ENCODE data around the gene TMEM151A.
A peak's percentile ranks its signal among the peaks of the same experiment; 100 is the strongest.

TMEM151A gene

DNA sequence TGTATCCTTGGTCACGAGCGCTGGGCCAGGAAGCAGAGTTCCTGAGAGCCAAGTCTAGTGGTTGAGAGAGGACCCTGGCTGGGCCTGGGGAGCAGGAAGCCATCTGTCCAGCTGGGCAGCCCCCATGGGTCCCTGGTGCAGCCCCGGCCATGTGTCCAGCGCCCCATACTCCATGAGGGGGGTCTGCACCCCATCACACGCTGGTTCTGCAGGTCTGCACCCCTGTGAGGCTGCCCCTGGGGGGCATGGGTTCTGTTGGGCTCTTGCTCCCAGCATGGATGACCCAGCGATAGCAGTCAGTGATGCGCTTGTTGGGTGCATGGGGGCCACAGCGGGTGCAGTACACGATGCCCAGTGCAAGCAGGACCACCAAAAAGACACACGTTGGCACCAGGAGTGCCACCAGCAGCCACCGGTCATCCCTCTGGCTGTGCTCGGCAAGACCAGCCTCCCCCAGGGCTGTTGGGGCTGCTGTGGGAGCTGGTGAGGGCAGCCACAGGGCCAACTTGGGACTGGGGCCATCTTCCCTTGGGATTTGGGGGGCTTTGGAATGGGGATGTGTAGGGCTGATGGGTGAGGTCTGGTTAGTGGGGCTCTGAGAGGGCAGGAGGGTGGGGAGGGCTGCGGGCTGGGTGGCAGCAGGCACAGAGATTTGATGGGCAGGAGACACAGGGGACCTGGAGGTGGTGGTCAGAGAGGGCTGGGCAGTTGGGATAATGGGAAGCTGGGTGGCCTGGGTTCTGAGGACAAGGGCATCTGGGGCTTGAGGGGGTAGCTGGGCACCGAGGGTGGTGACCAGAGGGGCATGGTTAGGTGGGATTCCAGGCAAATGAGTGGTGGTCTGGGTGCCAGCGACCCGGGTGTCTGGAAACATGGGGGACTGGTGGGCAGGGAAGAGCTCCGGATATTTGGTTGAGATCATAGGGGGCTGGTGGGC is 23.1 kb downstream of the TMEM151A start:
- Histone ChIP-seq H3K4me1 (ENCODE audit: control insufficient read depth, low read depth, low read length) (peaks cover 16% of the 10 kb centered on the region), H3K18ac (ENCODE audit: low read length) (no peak overlapping the region), H3K36me3 (ENCODE audit: control insufficient read depth, insufficient read depth, low read length) (no peaks in the 10 kb centered on the region), H3K27ac (ENCODE audit: low read depth, low read length) (no peak overlapping the region), H3K23ac (ENCODE audit: low read length) (no peak overlapping the region), H3K79me1 (ENCODE audit: low read length) (no peaks in the 10 kb centered on the region), H4K8ac (ENCODE audit: low read depth, low read length) (no peak overlapping the region), H3K27me3 (ENCODE audit: insufficient read depth, low read length, poor library complexity) (no peaks in the 10 kb centered on the region), H3K79me2 (ENCODE audit: control insufficient read depth, insufficient read depth, low read length) (no peaks in the 10 kb centered on the region), H3K4me3 (ENCODE audit: low read length) (no peak overlapping the region), H2AK5ac (ENCODE audit: low read length) (no peak overlapping the region), H2BK5ac (ENCODE audit: low read length) (no peak overlapping the region), H3K56ac (ENCODE audit: low read length) (no peak overlapping the region), H2BK15ac (replicated peaks; ENCODE audit: low read depth) (no peak overlapping the region), H4K5ac (ENCODE audit: low read length) (no peak overlapping the region), H3K9ac (ENCODE audit: low read length) (no peak overlapping the region), H3K4me2 (ENCODE audit: low read length) (no peak overlapping the region), H3K4ac (ENCODE audit: low read depth, low read length) (no peak overlapping the region), H2BK120ac (ENCODE audit: low read depth, low read length) (no peak overlapping the region)
- WGBS (ENCODE audit: extremely low coverage, insufficient coverage, low lambda C conversion rate) = no CpG with 5 or more reads among the region's 17 CpGs
- DNase-seq = no peak

DNA sequence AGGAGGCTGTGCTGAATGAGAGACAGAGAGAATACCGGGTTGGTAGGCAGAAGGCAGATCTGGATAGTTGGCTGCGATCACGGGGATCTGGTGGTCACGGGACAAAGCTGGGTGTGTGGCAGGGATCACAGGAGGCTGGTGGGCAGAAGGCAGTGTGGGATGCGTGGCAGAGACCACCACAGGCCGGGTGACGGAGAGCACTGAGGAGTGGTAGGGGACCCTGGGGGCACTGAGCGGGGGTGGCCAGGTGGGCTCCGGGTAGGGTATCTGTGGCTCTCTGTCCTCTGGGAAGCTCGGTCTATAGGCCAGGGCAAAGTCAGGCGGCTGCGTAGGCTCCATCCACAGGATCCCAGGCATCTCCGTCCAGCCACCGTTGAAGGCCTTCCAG is 23.8 kb downstream of the TMEM151A start:
- no peak overlapping the region for H3K18ac ChIP-seq (ENCODE audit: low read length)
- H4K5ac ChIP-seq (ENCODE audit: low read length) = no peak overlapping the region
- DNase-seq = no peak
- H2AK5ac ChIP-seq (ENCODE audit: low read length) = no peak overlapping the region
- H3K36me3 ChIP-seq (ENCODE audit: control insufficient read depth, insufficient read depth, low read length) = no peaks in the 10 kb centered on the region
- no peak overlapping the region for H3K56ac ChIP-seq (ENCODE audit: low read length)
- no peak overlapping the region for H4K8ac ChIP-seq (ENCODE audit: low read depth, low read length)
- no CpG with 5 or more reads among the region's 14 CpGs for WGBS (ENCODE audit: extremely low coverage, insufficient coverage, low lambda C conversion rate)
- no peak overlapping the region for H3K9ac ChIP-seq (ENCODE audit: low read length)
- H3K27ac ChIP-seq (ENCODE audit: low read depth, low read length) = no peak overlapping the region
- H2BK120ac ChIP-seq (ENCODE audit: low read depth, low read length) = no peak overlapping the region
- no peaks in the 10 kb centered on the region for H3K27me3 ChIP-seq (ENCODE audit: insufficient read depth, low read length, poor library complexity)
- no peak overlapping the region for H3K4me2 ChIP-seq (ENCODE audit: low read length)
- no peaks in the 10 kb centered on the region for H3K79me2 ChIP-seq (ENCODE audit: control insufficient read depth, insufficient read depth, low read length)
- H3K23ac ChIP-seq (ENCODE audit: low read length) = no peak overlapping the region
- peaks cover 16% of the 10 kb centered on the region for H3K4me1 ChIP-seq (ENCODE audit: control insufficient read depth, low read depth, low read length)
- H2BK15ac ChIP-seq (replicated peaks; ENCODE audit: low read depth) = no peak overlapping the region
- no peak overlapping the region for H2BK5ac ChIP-seq (ENCODE audit: low read length)
- H3K4me3 ChIP-seq (ENCODE audit: low read length) = no peak overlapping the region
- no peaks in the 10 kb centered on the region for H3K79me1 ChIP-seq (ENCODE audit: low read length)
- H3K4ac ChIP-seq (ENCODE audit: low read depth, low read length) = no peak overlapping the region

DNA sequence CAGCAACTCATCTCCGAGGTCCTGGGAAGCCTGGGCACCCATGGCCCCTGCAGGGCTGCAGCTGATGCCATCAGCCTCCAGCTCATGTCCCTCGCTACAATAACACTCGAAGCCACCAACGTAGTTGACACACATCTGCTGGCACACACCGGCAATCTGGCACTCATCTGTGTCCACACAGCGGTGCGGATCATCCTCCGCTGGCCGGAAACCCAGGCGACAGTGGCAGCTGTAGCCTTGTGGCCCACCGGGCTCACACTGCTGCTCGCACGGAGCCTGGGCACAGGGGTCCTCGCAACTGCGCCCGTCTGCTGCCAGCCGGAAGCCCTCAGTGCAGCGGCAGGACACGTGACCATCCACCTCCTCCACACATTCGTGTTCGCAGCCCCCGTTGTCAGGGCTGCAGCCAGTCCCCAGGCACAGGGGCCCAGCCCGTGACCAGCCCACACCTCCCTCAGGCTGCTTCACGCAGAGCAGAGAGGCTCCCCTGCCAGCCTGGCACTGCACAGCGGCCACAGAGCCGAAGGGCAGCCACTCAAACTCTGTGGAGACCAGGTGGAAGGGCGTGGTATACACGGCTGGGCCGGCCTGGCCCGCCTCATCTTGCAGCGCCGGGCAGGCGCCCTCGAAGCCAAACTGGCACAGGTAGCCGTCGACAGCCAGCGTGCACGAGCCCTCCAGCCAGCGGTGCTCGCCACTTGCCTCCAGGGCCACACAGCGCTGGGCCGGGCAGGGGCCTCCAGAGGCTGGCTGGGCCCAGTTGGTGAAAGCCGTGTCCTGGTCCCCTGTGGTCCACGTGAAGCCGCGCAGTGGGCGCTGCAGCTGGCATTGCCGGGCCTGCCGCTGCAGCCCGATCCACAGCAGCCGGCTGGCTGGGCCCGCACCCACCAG is 24.5 kb downstream of the TMEM151A start:
- no peak overlapping the region for H3K27ac ChIP-seq (ENCODE audit: low read depth, low read length)
- no peak overlapping the region for H3K4ac ChIP-seq (ENCODE audit: low read depth, low read length)
- H2AK5ac ChIP-seq (ENCODE audit: low read length) = no peak overlapping the region
- no peak for DNase-seq
- H3K9ac ChIP-seq (ENCODE audit: low read length) = peak overlapping the region; percentile 59
- no peaks in the 10 kb centered on the region for H3K27me3 ChIP-seq (ENCODE audit: insufficient read depth, low read length, poor library complexity)
- no peaks in the 10 kb centered on the region for H3K79me2 ChIP-seq (ENCODE audit: control insufficient read depth, insufficient read depth, low read length)
- no peak overlapping the region for H3K18ac ChIP-seq (ENCODE audit: low read length)
- H3K4me1 ChIP-seq (ENCODE audit: control insufficient read depth, low read depth, low read length) = peaks cover 16% of the 10 kb centered on the region
- H3K36me3 ChIP-seq (ENCODE audit: control insufficient read depth, insufficient read depth, low read length) = no peaks in the 10 kb centered on the region
- WGBS (ENCODE audit: extremely low coverage, insufficient coverage, low lambda C conversion rate) = no CpG with 5 or more reads among the region's 52 CpGs
- H4K8ac ChIP-seq (ENCODE audit: low read depth, low read length) = no peak overlapping the region
- H3K56ac ChIP-seq (ENCODE audit: low read length) = peak overlapping the region; percentile 76
- H3K23ac ChIP-seq (ENCODE audit: low read length) = no peak overlapping the region
- no peak overlapping the region for H2BK5ac ChIP-seq (ENCODE audit: low read length)
- no peak overlapping the region for H4K5ac ChIP-seq (ENCODE audit: low read length)
- H2BK120ac ChIP-seq (ENCODE audit: low read depth, low read length) = no peak overlapping the region
- no peak overlapping the region for H3K4me3 ChIP-seq (ENCODE audit: low read length)
- H2BK15ac ChIP-seq (replicated peaks; ENCODE audit: low read depth) = no peak overlapping the region
- H3K4me2 ChIP-seq (ENCODE audit: low read length) = no peak overlapping the region
- no peaks in the 10 kb centered on the region for H3K79me1 ChIP-seq (ENCODE audit: low read length)

DNA sequence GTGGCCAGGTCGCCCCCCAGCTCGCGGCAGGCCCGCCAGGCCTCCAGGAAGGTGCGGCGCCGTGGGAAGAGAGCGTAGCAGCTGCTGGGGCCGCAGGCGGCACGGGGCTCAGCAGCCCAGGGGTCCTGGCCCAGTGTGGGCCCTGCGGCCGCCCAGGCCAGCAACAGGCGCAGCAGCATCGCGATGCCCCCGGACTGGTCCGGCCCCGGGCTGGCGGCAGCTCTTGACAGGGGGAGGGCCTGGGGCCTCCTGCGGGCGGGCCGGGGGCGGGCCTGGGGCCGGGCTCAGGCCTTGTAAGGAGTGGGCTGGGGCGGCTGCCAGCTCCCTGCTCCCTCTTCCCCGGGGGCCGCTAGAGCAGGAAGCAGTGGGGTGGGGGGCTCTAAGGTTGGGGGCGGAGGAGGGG is 25.2 kb downstream of the TMEM151A start, which contains the start of gene CD248:
CD248 (minus strand) TSS at position 196 of the 403 bp plus-strand sequence; CDS start at position 179, 17 bp downstream.
- WGBS (ENCODE audit: extremely low coverage, insufficient coverage, low lambda C conversion rate) = no CpG with 5 or more reads among the region's 29 CpGs
- Histone ChIP-seq H3K4me1 (ENCODE audit: control insufficient read depth, low read depth, low read length) (peaks cover 16% of the 10 kb centered on the region), H3K56ac (ENCODE audit: low read length) (peak within 1 kb of the TSS; percentile 77), H3K4me3 (ENCODE audit: low read length) (no peak within 1 kb of the TSS), H3K27me3 (ENCODE audit: insufficient read depth, low read length, poor library complexity) (no peaks in the 10 kb centered on the region), H3K9ac (ENCODE audit: low read length) (peak within 1 kb of the TSS; percentile 59), H3K18ac (ENCODE audit: low read length) (peak within 1 kb of the TSS; percentile 62), H4K5ac (ENCODE audit: low read length) (no peak within 1 kb of the TSS), H3K36me3 (ENCODE audit: control insufficient read depth, insufficient read depth, low read length) (no peaks in the 10 kb centered on the region), H2BK15ac (replicated peaks; ENCODE audit: low read depth) (no peak within 1 kb of the TSS), H2BK120ac (ENCODE audit: low read depth, low read length) (no peak within 1 kb of the TSS), H3K27ac (ENCODE audit: low read depth, low read length) (peak within 1 kb of the TSS; percentile 7), H3K23ac (ENCODE audit: low read length) (no peak within 1 kb of the TSS), H4K8ac (ENCODE audit: low read depth, low read length) (no peak within 1 kb of the TSS), H3K4me2 (ENCODE audit: low read length) (peak within 1 kb of the TSS; percentile 18), H3K79me2 (ENCODE audit: control insufficient read depth, insufficient read depth, low read length) (no peaks in the 10 kb centered on the region), H2BK5ac (ENCODE audit: low read length) (peak within 1 kb of the TSS; percentile 37), H3K4ac (ENCODE audit: low read depth, low read length) (peak within 1 kb of the TSS; percentile 75), H3K79me1 (ENCODE audit: low read length) (no peaks in the 10 kb centered on the region), H2AK5ac (ENCODE audit: low read length) (no peak within 1 kb of the TSS)
- DNase-seq = peak; percentile 70

DNA sequence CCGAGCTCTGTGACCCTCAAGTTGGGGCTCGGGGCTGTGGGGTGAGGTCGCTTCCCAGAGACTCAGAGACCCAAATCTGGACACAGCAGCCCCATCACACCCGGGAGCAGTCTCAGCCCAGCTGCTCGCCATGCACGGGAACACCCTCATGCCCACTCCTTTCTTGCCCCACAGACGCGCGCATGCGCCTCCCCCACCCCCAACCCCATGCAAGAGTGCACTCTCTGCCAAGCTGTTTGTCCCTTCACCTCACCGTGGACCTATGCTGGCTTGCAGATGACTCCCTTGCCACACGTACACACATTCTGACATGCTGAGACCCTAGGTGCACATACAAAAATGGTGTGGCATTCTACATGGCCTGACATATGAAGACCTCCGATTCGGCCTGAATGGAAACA is 25.6 kb downstream of the TMEM151A start:
- Histone ChIP-seq H3K23ac (ENCODE audit: low read length) (no peak overlapping the region), H3K27me3 (ENCODE audit: insufficient read depth, low read length, poor library complexity) (no peaks in the 10 kb centered on the region), H3K4me3 (ENCODE audit: low read length) (no peak overlapping the region), H3K18ac (ENCODE audit: low read length) (peak overlapping the region; percentile 62), H2AK5ac (ENCODE audit: low read length) (no peak overlapping the region), H2BK5ac (ENCODE audit: low read length) (peak overlapping the region; percentile 37), H3K79me2 (ENCODE audit: control insufficient read depth, insufficient read depth, low read length) (no peaks in the 10 kb centered on the region), H3K4ac (ENCODE audit: low read depth, low read length) (peak overlapping the region; percentile 75), H3K4me2 (ENCODE audit: low read length) (peak overlapping the region; percentile 18), H2BK15ac (replicated peaks; ENCODE audit: low read depth) (no peak overlapping the region), H3K27ac (ENCODE audit: low read depth, low read length) (peak overlapping the region; percentile 7), H3K36me3 (ENCODE audit: control insufficient read depth, insufficient read depth, low read length) (no peaks in the 10 kb centered on the region), H4K5ac (ENCODE audit: low read length) (no peak overlapping the region), H3K56ac (ENCODE audit: low read length) (peak overlapping the region; percentile 77), H3K9ac (ENCODE audit: low read length) (peak overlapping the region; percentile 25), H4K8ac (ENCODE audit: low read depth, low read length) (no peak overlapping the region), H3K79me1 (ENCODE audit: low read length) (no peaks in the 10 kb centered on the region), H2BK120ac (ENCODE audit: low read depth, low read length) (no peak overlapping the region), H3K4me1 (ENCODE audit: control insufficient read depth, low read depth, low read length) (peaks cover 16% of the 10 kb centered on the region)
- DNase-seq = peak; percentile 48
- no CpG with 5 or more reads among the region's 14 CpGs for WGBS (ENCODE audit: extremely low coverage, insufficient coverage, low lambda C conversion rate)

All from mesendoderm (in vitro differentiated cells).